K562 (cell line): Measurements from ENCODE around the gene AMOTL1. TPM values are rescaled to one million over a fixed set of nuclear protein-coding genes. Genes with fewer than 3 reads are reported as not detected.

Experiments used
- ATAC-seq: fragments of 200-7000 bp; cut with Tn5 transposase; 3 replicates; pipeline ENCODE4 v1.9.1; 2020; ENCODE audit warnings: moderate library complexity
- BruUV-seq: library from RNA; stranded (reverse); fragments of 400-500 nt; replicated peaks from 2 replicates; lab custom pipeline; 2021; lab: Mats Ljungman, UMichigan
- CTCF ChIA-PET: fragments of 300-600 bp; formaldehyde crosslinking; extraction: SDS; loops from one replicate; lab custom pipeline; 2021; ENCODE audit warnings: low intra/inter-chr PET ratio; lab: Yijun Ruan, JAX
- POLR2A ChIA-PET: fragments of 300-600, 350-650 bp; sonication (Branson Sonifier 250); formaldehyde crosslinking; extraction: SDS; loops from one replicate; lab custom pipeline; 2021; ENCODE audit warnings: antibody characterized with exemption, inconsistent platforms; lab: Yijun Ruan, JAX
- DNase-seq, 4 experiments: peaks; one replicate each; pipeline versions ENCODE4 v3.0.0 to v3.0.0-alpha.2; 2011 to 2018; ENCODE audit warnings: low spot score in 3 of 4, mixed read lengths in 3 of 4; ENCODE audit errors: extremely low read depth in 1 of 4
- FAIRE-seq: peaks from 2 replicates; lab custom pipeline; 2011; peaks lifted over from hg19 to GRCh38; lab: Jason Lieb, UNC
- H2AFZ ChIP-seq: 2 replicates; pipeline ENCODE4 v1.6.0; 2011; ENCODE audit warnings: low read depth, low read length, control low read depth, inconsistent platforms
- H3K27ac ChIP-seq: fragments of 200-600 bp; 3 replicates; pipeline ENCODE4 v1.8.0; 2011; ENCODE audit warnings: low read depth, mild to moderate bottlenecking, control low read depth, inconsistent platforms, low read length, moderate library complexity, mixed read lengths; ENCODE audit errors: extremely low read depth
- H3K27me3 ChIP-seq, 2 experiments: fragments of 300-600 bp in 1 of 2; 2 replicates in 1 of 2; 3 replicates in 1 of 2; pipeline versions ENCODE4 v1.6.0 to v1.8.0; 2011; ENCODE audit warnings: inconsistent platforms in 2 of 2, low read length in 2 of 2, mild to moderate bottlenecking in 1 of 2, mixed read lengths in 1 of 2, moderate library complexity in 1 of 2; ENCODE audit not compliant: control insufficient read depth in 2 of 2, insufficient read depth in 2 of 2
- H3K36me3 ChIP-seq: fragments of 300-600 bp; 3 replicates; pipeline ENCODE4 v1.8.0; 2011; ENCODE audit warnings: mild to moderate bottlenecking, low read length, inconsistent platforms; ENCODE audit not compliant: control insufficient read depth, insufficient read depth
- H3K4me1 ChIP-seq, 2 experiments: fragments of 200-600 bp in 1 of 2; replicated peaks in 1 of 2; 2 replicates in 1 of 2; 3 replicates in 1 of 2; pipeline versions ENCODE4 v1.5.1 to v1.8.0; 2011; ENCODE audit warnings: inconsistent platforms in 2 of 2, low read length in 2 of 2, mild to moderate bottlenecking in 1 of 2, mixed read lengths in 1 of 2, moderate library complexity in 1 of 2; ENCODE audit not compliant: control insufficient read depth in 2 of 2, insufficient read depth in 2 of 2
- H3K4me2 ChIP-seq: 2 replicates; pipeline ENCODE4 v1.6.1; 2011; ENCODE audit warnings: low read length, control low read depth, inconsistent platforms, mixed read lengths; ENCODE audit not compliant: insufficient read depth
- H3K4me3 ChIP-seq: fragments of 200-600 bp; sonication (generic), shearing (Covaris generic); 2 replicates; pipeline ENCODE4 v1.5.1; 2016; ENCODE audit warnings: control low read depth, inconsistent platforms
- H3K79me2 ChIP-seq: fragments of 200-600 bp; 3 replicates; pipeline ENCODE4 v1.8.0; 2011; ENCODE audit warnings: low read length, inconsistent platforms; ENCODE audit not compliant: control insufficient read depth, insufficient read depth
- H3K9ac ChIP-seq, 2 experiments: 2 replicates each; pipeline versions ENCODE4 v1.6.0 to v1.6.1; 2011; ENCODE audit warnings: low read depth in 2 of 2, low read length in 2 of 2, control low read depth in 1 of 2, inconsistent platforms in 1 of 2, mild to moderate bottlenecking in 1 of 2, mixed read lengths in 1 of 2; ENCODE audit not compliant: insufficient read depth in 1 of 2
- H3K9me1 ChIP-seq: one replicate; pipeline ENCODE4 v1.6.0; 2011; ENCODE audit warnings: inconsistent platforms, mild to moderate bottlenecking, low read length, moderate library complexity; ENCODE audit not compliant: control insufficient read depth, insufficient read depth
- H3K9me3 ChIP-seq: replicated peaks from 2 replicates; pipeline ENCODE4 v1.5.1; 2011; ENCODE audit warnings: low read depth, low read length, inconsistent platforms; ENCODE audit not compliant: control insufficient read depth, insufficient read depth
- H4K20me1 ChIP-seq: replicated peaks from 2 replicates; pipeline ENCODE4 v1.6.1; 2011; ENCODE audit warnings: low read length, inconsistent platforms, mixed read lengths; ENCODE audit not compliant: control insufficient read depth, insufficient read depth
- ARNT ChIP-seq, 2 experiments: fragments of 450-650 bp; IDR thresholded peaks; 2 replicates each; pipeline ENCODE4 v1.6.1; 2016; ENCODE audit warnings: mild to moderate bottlenecking in 1 of 2
- CEBPG ChIP-seq, 3 experiments: fragments of 200-800 bp in 1 of 3; sonication (Bioruptor generic) in 1 of 3; sonication (generic) in 1 of 3; formaldehyde crosslinking in 1 of 3; IDR thresholded peaks in 2 of 3; conservative IDR thresholded peaks in 1 of 3; 2 replicates each; pipeline versions ENCODE4 v1.6.1 to v1.8.0; 2016 to 2022; ENCODE audit warnings: missing compliant biosample characterization in 2 of 3, missing genetic modification characterization in 2 of 3, mild to moderate bottlenecking in 1 of 3, missing genetic modification reagents in 1 of 3
- FOXJ2 ChIP-seq: fragments of 200-800 bp; sonication (Bioruptor generic); IDR thresholded peaks from 2 replicates; pipeline ENCODE4 v1.6.1; 2016; ENCODE audit warnings: missing genetic modification characterization, missing compliant biosample characterization
- ILF3 ChIP-seq: fragments of 450-650 bp; IDR thresholded peaks from 2 replicates; pipeline ENCODE4 v1.6.1; 2018; ENCODE audit warnings: antibody characterized with exemption, mild to moderate bottlenecking, moderate library complexity, borderline replicate concordance
- MTA3 ChIP-seq: fragments of 450-650 bp; formaldehyde crosslinking; IDR thresholded peaks from 2 replicates; pipeline ENCODE4 v1.6.1; 2017; ENCODE audit warnings: mild to moderate bottlenecking, borderline replicate concordance
- PHB2 ChIP-seq: fragments of 450-650 bp; IDR thresholded peaks from 2 replicates; pipeline ENCODE4 v1.6.1; 2017; ENCODE audit warnings: low read depth
- SNIP1 ChIP-seq: fragments of 450-650 bp; IDR thresholded peaks from 2 replicates; pipeline ENCODE4 v1.7.1; 2017; ENCODE audit warnings: low read depth, mild to moderate bottlenecking
- SOX6 ChIP-seq: fragments of 450-650 bp; IDR thresholded peaks from 2 replicates; pipeline ENCODE4 v1.6.1; 2014; ENCODE audit warnings: mild to moderate bottlenecking
- XRCC4 ChIP-seq: IDR thresholded peaks from one replicate; pipeline ENCODE4 v1.6.1; 2011; ENCODE audit not compliant: insufficient read depth, insufficient read length; ENCODE audit errors: extremely low read depth
- ZBTB8A ChIP-seq: fragments of 450-650 bp; IDR thresholded peaks from 2 replicates; pipeline ENCODE4 v1.6.1; 2018; ENCODE audit warnings: mild to moderate bottlenecking, moderate library complexity; ENCODE audit not compliant: partially characterized antibody
- ZNF217 ChIP-seq: sonication (generic); formaldehyde crosslinking; IDR thresholded peaks from 2 replicates; pipeline ENCODE4 v1.8.0; 2022; ENCODE audit warnings: mild to moderate bottlenecking, missing genetic modification reagents
- ZNF707 ChIP-seq: fragments of 250-450 bp; sonication (Bioruptor Pico); conservative IDR thresholded peaks from 2 replicates; pipeline ENCODE4 v1.8.0; 2022; ENCODE audit warnings: inconsistent platforms, mild to moderate bottlenecking, moderate library complexity
- ZNF77 ChIP-seq: fragments of 250-450 bp; sonication (Bioruptor Pico); IDR thresholded peaks from 2 replicates; pipeline ENCODE4 v1.5.0; 2020
- ZNF780A ChIP-seq: fragments of 250-450 bp; sonication (Bioruptor Pico); IDR thresholded peaks from 2 replicates; pipeline ENCODE4 v1.5.0; 2021; ENCODE audit warnings: mild to moderate bottlenecking
- WGBS: fragments of 100-300 bp; shearing (Covaris generic); methylation state at CpG from one replicate; pipeline ENCODE4 v1.1.6; 2016; ENCODE audit warnings: low coverage, mixed read lengths; ENCODE audit not compliant: insufficient coverage; ENCODE audit errors: missing lambda C conversion rate; 5-methylcytosine and 5-hydroxymethylcytosine counted together
- in situ Hi-C: fragments of 300-500 bp; cut with MboI; formaldehyde crosslinking; loops from 4 replicates; pipeline ENCODE4 v1.15.0; 2018; ENCODE audit warnings: inconsistent platforms, mixed read lengths
- intact Hi-C: fragments of 100-400 bp; cut with micrococcal nuclease; formaldehyde crosslinking; loops from 2 replicates; pipeline ENCODE4 v1.14.2; 2022
- polyA plus RNA-seq, 8 experiments: library from polyadenylated mRNA; depleted of rRNA in 4 of 8; stranded (reverse) in 5 of 8; unstranded in 3 of 8; fragments of >200 nt; fragmentation: Nextera tagmentation in 2 of 8; fragmentation: Illumina TruSeq in 1 of 8; extraction: Ambion mirVana in 2 of 8; extraction: Trizol in 1 of 8; gene quantifications; 2 replicates each; pipeline versions ENCODE4 v1.2.1 to v1.2.3, GENCODE V29; 2011 to 2014; ENCODE audit warnings: inconsistent platforms in 1 of 8, missing spikeins in 1 of 8
- total RNA-seq, 7 experiments: library from RNA; depleted of rRNA in 6 of 7; stranded (reverse); fragments of >200 nt in 6 of 7; fragmentation: Illumina TruSeq in 2 of 7; extraction: Trizol in 2 of 7; gene quantifications; 2 replicates each; pipeline versions ENCODE4 v1.2.1 to v1.2.3, GENCODE V29; 2011 to 2021; ENCODE audit warnings: low replicate concordance in 1 of 7

Gene AMOTL1
- total and polyA plus RNA-seq, 9 of the 15 experiments (the other 6 are each of a cell fraction or from before 2014, with no cell fraction given): 4.0 to 35.4 (median 14.0) TPM

DNA sequence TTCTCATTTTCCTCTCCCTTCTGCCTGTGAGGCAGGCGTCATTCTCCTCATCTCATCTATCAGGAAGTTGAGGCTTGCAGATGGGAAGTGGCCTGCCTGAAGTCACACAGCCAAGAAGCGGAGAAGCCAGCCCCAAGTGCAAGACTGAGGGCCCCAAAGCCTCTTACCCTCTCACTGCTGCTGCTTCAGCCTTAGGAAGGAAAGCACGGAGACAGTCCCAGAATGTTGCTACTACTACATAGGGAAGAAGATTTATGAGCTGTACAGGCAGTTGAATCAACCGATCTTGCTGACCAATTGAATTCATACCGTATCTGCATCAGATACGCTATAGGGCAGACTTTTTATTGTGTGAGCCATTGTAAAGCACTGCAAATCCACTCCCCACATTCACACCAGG is 116.2 kb downstream of the AMOTL1 start:
- no peak overlapping the region for H3K4me2 ChIP-seq
- WGBS: 49% methylated on average over 5 of the region's 6 CpGs
- no peak for ATAC-seq
- no peak overlapping the region for H2AFZ ChIP-seq
- intact Hi-C loops (no loop called here), in situ Hi-C loops (no loop called here)
- H3K4me3 ChIP-seq: no peak overlapping the region
- FAIRE-seq: no peak
- DNase-seq: no peak
- no peak overlapping the region for H3K9ac ChIP-seq
- peaks cover 5% of the 10 kb centered on the region; the same call in 1 of the 3 replicates for H3K36me3 ChIP-seq
- no peaks in the 10 kb centered on the region for H4K20me1 ChIP-seq
- BruUV-seq: no TSS peak
- no peaks in the 10 kb centered on the region for H3K4me1 ChIP-seq
- POLR2A ChIA-PET: no interaction called here
- no peaks in the 10 kb centered on the region for H3K9me3 ChIP-seq
- TF ChIP-seq SOX6 (no peak), ZNF217 (CRISPR knock-in tag) (no peak), ILF3 (no peak), ZBTB8A (no peak), XRCC4 (no peak), ZNF77 (CRISPR knock-in tag) (no peak), PHB2 (no peak), ARNT (IDR thresholded peaks at IDR 0.05) (no peak), SNIP1 (no peak), MTA3 (no peak), FOXJ2 (tag) (no peak), ZNF707 (no peak), ZNF780A (CRISPR knock-in tag) (no peak), CEBPG (CRISPR knock-in tag; IDR thresholded peaks at IDR 0.05) (no peak), CEBPG (tag; conservative IDR thresholded peaks at IDR 0.05 in 1 of 2, IDR thresholded peaks at IDR 0.05 in 1 of 2) (no peak)
- TF ChIP-seq, all 486 proteins: peak for 0
- CTCF ChIA-PET: no interaction called here
- Histone ChIP-seq H3K27me3 (no peaks in the 10 kb centered on the region), H3K27ac (no peak overlapping the region), H3K79me2 (no peaks in the 10 kb centered on the region), H3K9me1 (no peaks in the 10 kb centered on the region)
